Measurements from ENCODE around the gene CLSTN2.

CLSTN2 gene

GRCh38 chr3:139897759-139898158 is 37.2 kb upstream of the CLSTN2 start:
- no peak for DNase-seq (ENCODE audit: extremely low read depth, low read depth)
- TF ChIP-seq CTCF (IDR thresholded peaks at IDR 0.05; ENCODE audit: low read depth, low read length): no peak

GRCh38 chr3:139906418-139906817 is 28.6 kb upstream of the CLSTN2 start:
- no peak for DNase-seq (ENCODE audit: extremely low read depth, low read depth)
- no peak for TF ChIP-seq CTCF (IDR thresholded peaks at IDR 0.05; ENCODE audit: low read depth, low read length)

GRCh38 chr3:139909811-139910210 is 25.2 kb upstream of the CLSTN2 start:
- no peak for DNase-seq (ENCODE audit: extremely low read depth, low read depth)
- no peak for TF ChIP-seq CTCF (IDR thresholded peaks at IDR 0.05; ENCODE audit: low read depth, low read length)

- no peak for DNase-seq (ENCODE audit: extremely low read depth, low read depth)
- TF ChIP-seq CTCF (IDR thresholded peaks at IDR 0.05; ENCODE audit: low read depth, low read length): no peak
Measured at GRCh38 chr3:139916271-139916670, 18.7 kb upstream of the CLSTN2 start.

GRCh38 chr3:139917226-139917785 is 17.7 kb upstream of the CLSTN2 start:
- no peak for TF ChIP-seq CTCF (IDR thresholded peaks at IDR 0.05; ENCODE audit: low read depth, low read length)
- no peak for DNase-seq (ENCODE audit: extremely low read depth, low read depth)

GRCh38 chr3:139928708-139929505 is 6.1 kb upstream of the CLSTN2 start:
- no peak for TF ChIP-seq CTCF (IDR thresholded peaks at IDR 0.05; ENCODE audit: low read depth, low read length)
- no peak for DNase-seq (ENCODE audit: extremely low read depth, low read depth)

GRCh38 chr3:139930211-139930610 is 4.8 kb upstream of the CLSTN2 start:
- DNase-seq (ENCODE audit: extremely low read depth, low read depth): no peak
- no peak for TF ChIP-seq CTCF (IDR thresholded peaks at IDR 0.05; ENCODE audit: low read depth, low read length)
